GM12865 (cell line): ENCODE measurements around the gene TRABD2B.

Experiments used
- DNase-seq: peaks from one replicate; pipeline ENCODE4 v3.0.0; 2010; ENCODE audit warnings: low read depth
- H3K4me3 ChIP-seq: 2 replicates; pipeline ENCODE4 v1.5.1; 2011; ENCODE audit warnings: mild to moderate bottlenecking, low read depth, low read length, control low read depth
- TF ChIP-seq, protein P1 (sequence below): IDR thresholded peaks from 2 replicates; pipeline ENCODE4 v1.5.1; 2011; ENCODE audit warnings: low read length, control low read depth, low read depth, inconsistent platforms; ENCODE audit not compliant: insufficient read depth; ENCODE audit errors: missing control alignments

Gene TRABD2B

DNA sequence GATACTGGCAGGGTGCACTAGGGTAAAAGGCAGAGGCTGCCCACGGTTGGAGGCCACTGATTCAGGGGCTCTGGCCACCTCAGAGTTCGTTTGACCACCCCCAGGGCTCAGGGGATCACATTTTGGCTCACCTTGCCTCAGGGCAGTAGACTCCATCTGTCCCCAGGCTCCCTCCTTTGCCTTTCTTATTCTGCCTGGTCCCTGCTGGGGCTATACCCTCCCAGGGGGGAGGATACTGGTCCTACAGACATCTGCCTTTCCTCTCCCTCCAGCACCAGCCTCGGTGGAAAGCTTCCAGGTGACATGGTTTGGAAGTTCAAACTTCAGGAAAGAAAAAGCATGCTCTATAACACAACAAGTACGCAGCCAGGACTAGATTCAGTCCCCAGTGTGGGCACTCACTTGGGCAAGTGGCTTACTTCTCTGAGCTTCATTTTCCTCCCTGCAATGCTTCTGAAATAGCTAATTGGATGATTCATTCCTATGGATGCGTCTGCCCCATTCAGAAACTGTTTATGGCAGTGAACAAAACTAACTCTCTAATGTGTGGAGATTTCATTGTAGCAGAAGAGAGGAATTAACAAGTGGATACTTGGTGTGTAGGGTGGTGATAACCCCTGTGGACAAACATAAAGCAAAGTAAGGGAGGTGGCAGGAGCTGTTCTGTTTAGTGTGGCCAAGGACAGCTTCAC, 154.8 kb downstream of the TRABD2B start:
- DNase-seq = no peak
- TF ChIP-seq, protein P1, sequence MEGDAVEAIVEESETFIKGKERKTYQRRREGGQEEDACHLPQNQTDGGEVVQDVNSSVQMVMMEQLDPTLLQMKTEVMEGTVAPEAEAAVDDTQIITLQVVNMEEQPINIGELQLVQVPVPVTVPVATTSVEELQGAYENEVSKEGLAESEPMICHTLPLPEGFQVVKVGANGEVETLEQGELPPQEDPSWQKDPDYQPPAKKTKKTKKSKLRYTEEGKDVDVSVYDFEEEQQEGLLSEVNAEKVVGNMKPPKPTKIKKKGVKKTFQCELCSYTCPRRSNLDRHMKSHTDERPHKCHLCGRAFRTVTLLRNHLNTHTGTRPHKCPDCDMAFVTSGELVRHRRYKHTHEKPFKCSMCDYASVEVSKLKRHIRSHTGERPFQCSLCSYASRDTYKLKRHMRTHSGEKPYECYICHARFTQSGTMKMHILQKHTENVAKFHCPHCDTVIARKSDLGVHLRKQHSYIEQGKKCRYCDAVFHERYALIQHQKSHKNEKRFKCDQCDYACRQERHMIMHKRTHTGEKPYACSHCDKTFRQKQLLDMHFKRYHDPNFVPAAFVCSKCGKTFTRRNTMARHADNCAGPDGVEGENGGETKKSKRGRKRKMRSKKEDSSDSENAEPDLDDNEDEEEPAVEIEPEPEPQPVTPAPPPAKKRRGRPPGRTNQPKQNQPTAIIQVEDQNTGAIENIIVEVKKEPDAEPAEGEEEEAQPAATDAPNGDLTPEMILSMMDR = no peak

GRCh38 chr1:47841356-47841755, 155.8 kb downstream of the TRABD2B start:
- TF ChIP-seq, protein P1 = no peak
- no peak overlapping the region for H3K4me3 ChIP-seq

More for the DNA sequence above, 154.8 kb downstream of the TRABD2B start:
- H3K4me3 ChIP-seq = no peak overlapping the region

GRCh38 chr1:47840393-47841190, 156.6 kb downstream of the TRABD2B start:
- H3K4me3 ChIP-seq = no peak overlapping the region
- DNase-seq = no peak
- TF ChIP-seq, protein P1 = no peak

More at GRCh38 chr1:47841356-47841755, 155.8 kb downstream of the TRABD2B start:
- DNase-seq = no peak

- no peak overlapping the region for H3K4me3 ChIP-seq
- TF ChIP-seq, protein P1 = no peak
- DNase-seq = no peak
Observed at GRCh38 chr1:47839433-47839760, 157.8 kb downstream of the TRABD2B start.

GRCh38 chr1:47838562-47839432, 158.4 kb downstream of the TRABD2B start:
- TF ChIP-seq, protein P1 = no peak
- DNase-seq = no peak
- no peak overlapping the region for H3K4me3 ChIP-seq

DNA sequence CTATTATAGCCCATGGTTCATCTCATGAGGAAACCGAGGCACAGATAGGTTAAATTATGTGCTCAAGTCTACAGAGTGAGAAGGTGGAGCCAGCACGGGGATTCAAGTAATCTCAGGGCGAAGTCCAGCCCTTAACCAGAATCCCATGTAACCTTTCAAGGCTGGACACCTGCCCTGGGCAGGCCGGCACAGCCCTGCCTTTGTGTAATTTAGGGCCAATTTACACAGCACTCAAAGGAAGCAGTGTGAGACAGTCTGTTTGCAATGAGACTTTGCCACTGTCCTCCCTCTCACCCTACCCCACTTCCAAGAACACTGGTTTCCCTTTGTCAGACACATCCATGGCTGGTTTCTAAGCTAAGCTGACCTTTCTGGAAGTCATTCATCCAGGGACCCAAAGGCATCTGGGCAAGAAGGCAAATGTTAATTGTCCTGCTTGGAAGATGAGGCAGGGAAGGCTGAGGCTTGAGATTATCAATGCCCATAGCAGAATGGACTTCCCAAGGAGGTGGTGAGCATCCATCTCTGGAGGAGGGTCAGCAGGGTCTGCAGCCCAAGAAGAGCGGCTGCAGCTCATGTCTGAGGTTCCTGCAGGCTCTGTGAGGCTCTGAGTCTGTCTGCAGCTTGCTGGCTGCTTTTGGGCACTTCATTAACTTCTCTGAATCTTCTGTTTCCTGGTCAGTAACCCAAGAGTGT, 159.2 kb downstream of the TRABD2B start:
- no peak overlapping the region for H3K4me3 ChIP-seq
- DNase-seq = no peak
- TF ChIP-seq, protein P1 = no peak
